ENCODE measurements around the gene DMBT1. TPM values are rescaled to one million over a fixed set of nuclear protein-coding genes. Genes with fewer than 3 reads are reported as not detected.
"Not testable (repeated sequence)": the region's sequence is repeated elsewhere in the genome, so short reads cannot be mapped to it uniquely, and the experiment has no call there.

Gene DMBT1
- total RNA-seq, 1 experiment from 2014 or later, result not detected

DNA sequence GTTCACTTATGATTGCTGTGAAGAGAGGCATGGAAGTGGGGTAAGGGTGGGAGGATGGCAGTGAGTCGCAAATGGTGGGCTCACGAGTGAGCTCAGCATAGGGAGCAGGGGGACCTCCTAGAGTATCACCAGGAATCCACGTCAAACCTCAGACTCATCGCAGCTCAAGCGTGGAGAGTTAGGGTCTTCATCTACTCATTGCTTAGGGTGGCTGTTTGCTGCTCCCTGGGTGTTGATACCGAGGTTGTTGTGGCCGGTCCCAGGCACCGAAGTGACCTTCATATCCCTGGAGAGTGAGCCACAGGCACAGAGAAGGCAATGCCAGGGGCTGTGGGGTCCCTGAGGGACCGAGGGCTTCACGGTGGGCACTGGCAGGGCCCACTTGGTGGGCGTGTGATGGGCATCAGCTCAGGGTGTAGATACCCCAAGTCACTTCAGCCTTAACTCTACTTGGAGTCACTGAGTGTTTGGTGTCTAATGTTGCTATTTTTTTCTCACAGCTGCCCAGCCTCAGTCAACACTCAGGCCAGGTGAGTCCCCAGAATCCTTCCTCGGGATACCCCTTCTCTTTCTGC lies 16.8 kb downstream of the DMBT1 start:
- no peak for DNase-seq (ENCODE audit: low spot score)

DNA sequence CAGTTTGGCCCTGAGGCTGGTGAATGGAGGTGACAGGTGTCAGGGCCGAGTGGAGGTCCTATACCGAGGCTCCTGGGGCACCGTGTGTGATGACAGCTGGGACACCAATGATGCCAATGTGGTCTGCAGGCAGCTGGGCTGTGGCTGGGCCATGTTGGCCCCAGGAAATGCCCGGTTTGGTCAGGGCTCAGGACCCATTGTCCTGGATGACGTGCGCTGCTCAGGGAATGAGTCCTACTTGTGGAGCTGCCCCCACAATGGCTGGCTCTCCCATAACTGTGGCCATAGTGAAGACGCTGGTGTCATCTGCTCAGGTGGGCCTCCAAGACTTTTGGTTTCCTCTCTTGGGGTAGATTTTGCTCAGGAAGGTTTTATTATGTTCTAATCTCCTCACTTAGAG lies 25.5 kb downstream of the DMBT1 start:
- not testable (repeated sequence) for DNase-seq (ENCODE audit: low spot score)

DNA sequence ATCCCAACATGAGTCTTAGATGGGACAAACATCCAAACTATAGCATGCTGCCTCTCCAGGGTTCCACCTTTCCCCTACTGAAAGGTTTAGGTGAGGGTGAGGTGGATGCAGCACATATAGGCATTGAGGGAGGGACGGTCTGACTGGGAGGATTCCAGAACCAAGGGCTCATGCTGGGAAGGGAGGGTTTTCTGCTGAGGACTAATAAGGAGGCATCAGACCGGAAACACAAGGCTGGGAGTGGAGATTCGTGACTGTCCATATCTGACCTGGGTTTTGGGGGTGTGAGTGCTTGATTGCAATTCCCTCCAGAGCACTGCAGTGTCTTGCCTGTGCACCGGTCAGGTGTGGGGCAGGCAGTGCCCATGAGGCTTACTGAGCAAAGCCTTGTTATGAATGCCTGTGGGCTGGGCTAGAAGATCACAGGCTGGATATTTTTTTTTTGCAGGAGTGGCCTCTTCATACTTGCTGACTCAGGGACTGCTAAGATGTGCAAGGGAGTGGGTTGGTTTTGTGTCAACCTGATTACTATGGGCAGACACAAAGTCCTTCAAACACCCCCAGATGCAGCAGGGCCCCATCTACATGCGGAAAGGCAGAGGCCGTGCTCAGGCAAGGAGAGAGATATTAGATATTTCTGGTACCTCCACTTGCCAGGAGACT lies 26.7 kb downstream of the DMBT1 start:
- no peak for DNase-seq (ENCODE audit: low spot score)

DNA sequence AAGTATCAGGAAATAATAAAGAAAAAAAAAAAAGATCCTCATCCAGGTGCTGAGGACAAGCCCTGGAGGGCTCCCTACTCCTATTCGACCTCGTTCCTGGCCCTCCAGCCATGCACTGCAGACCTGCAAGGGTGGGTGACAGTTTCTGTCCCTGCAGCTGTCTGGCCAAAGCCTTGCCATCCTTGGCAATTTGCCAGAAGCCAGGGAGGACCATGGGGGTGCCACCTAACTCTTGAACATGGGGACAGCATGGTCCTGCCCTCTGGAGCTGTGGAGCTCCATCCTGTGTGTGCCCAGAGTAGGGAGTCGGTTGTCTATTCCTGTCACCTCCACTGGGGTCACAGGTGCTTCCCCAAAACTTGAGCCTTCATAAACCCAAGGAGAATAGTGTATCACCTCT lies 27.8 kb downstream of the DMBT1 start:
- DNase-seq (ENCODE audit: low spot score), result no peak

DNA sequence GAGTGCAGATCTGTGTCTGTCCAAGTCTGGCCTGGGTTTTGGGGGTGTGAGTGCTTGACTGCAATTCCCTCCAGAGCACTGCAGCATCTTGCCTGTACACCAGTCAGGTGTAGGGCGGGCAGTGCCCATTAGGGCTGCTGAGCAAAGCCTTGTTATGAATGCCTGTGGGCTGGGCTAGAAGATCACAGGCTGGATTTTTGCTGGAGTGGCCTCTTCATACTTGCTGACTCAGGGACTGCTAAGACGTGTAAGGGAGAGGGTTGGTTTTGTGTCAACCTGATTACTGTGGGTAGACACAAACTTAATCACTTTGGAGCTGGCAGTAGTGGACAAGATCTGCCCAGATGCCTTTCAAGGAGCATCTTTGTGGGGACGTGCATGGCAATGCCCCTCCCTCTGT lies 29.6 kb downstream of the DMBT1 start:
- DNase-seq (ENCODE audit: low spot score), result no peak

DNA sequence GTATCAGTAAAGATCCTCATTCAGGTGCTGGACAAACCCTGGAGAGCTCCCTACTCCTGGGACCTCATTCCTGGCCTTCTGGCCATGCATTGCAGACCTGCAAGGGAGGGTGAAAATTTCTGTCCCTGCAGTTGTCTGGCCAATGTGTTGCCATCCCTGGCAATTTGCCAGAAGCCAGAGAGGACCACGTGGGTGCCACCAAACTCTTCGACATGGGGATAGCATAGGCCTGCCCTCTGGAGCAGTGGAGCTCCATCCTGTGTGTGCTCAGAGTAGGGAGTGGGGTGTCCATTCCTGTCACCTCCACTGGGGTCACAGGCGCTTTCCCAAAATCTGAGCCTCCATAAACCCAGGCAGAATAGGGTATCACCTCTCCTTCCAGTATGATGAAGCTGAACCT lies 31.2 kb downstream of the DMBT1 start:
- DNase-seq (ENCODE audit: low spot score), result no peak

DNA sequence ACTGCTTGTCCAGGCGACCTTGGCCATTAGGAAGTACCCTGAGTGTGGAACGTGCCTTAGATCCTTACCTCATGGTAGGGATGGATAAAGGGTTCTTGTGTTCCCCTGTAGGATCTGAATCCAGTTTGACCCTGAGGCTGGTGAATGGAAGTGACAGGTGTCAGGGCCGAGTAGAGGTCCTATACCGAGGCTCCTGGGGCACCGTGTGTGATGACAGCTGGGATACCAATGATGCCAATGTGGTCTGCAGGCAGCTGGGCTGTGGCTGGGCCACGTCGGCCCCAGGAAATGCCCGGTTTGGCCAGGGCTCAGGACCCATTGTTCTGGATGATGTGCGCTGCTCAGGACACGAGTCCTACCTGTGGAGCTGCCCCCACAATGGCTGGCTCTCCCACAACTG lies 31.6 kb downstream of the DMBT1 start:
- DNase-seq (ENCODE audit: low spot score), result no peak

DNA sequence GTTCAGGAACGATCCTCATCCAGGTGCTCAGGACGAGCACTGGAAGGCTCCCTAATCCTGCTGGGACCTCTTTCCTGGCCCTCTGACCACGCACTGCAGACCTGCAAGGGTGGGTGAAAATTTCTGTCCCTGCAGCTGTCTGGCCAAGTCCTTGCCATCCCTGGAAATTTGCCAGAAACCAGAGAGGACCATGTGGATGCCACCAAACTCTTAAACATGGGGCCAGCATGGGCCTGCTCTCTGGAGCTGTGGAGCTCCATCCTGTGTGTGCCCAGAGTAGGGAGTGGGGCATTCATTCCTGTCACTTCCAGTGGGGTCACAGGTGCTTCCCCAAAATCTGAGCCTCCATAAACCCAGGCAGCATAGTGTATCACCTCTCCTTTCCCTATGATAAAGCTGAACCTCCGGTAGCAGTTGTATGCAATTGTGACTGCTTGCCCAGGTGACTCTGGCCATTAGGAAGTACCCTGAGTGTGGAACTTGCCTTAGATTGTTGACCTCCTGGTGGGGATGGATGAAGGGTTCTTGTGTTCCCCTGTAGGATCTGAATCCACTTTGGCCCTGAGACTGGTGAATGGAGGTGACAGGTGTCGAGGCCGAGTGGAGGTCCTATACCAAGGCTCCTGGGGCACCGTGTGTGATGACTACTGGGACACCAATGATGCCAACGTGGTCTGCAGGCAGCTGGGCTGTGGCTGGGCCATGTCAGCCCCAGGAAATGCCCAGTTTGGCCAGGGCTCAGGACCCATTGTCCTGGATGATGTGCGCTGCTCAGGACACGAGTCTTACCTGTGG lies 57.1 kb downstream of the DMBT1 start:
- DNase-seq (ENCODE audit: low spot score), result no peak

DNA sequence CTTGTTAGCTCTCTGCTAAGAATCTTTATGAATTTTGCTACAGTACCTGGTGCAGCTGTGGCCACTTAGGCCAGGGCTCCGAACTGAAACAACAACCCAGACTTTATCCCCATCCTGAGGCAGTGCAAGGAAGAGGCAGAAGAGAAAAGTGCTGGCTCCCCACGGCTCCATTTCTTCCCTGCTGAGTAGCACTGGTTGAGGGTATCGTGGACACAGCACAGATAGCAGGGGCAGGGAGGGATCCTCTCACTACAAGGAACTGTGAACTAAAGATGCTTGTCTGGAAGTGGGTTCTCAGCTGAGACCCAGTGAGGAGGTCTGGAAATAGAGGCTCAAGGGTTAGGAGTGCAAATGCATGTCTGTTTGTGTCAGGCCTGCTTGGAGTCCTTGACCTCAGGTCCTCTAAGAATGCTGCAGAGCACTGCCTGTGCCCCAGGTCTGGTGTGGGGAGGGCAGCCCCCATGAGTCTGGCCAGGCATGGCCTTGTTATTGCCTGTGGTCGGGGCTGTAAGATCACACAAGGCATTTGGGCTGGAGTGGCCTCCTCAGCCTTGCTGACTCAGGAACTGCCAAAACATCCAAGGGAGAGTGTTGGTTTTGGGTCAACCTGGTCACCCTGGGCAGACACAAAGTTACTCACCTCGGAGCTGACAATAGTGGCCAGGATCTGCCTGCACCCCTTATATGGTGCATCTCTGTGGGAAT lies 58.1 kb downstream of the DMBT1 start:
- no peak for DNase-seq (ENCODE audit: low spot score)

DNA sequence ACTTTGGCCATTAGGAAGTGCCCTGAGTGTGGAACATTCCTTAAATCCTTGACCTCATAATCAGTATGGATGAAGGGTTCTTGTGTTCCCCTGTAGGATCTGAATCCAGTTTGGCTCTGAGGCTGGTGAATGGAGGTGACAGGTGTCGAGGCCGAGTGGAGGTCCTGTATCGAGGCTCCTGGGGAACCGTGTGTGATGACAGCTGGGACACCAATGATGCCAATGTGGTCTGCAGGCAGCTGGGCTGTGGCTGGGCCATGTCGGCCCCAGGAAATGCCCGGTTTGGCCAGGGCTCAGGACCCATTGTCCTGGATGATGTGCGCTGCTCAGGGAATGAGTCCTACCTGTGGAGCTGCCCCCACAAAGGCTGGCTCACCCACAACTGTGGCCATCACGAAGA lies 60.4 kb downstream of the DMBT1 start:
- not testable (repeated sequence) for DNase-seq (ENCODE audit: low spot score)

DNA sequence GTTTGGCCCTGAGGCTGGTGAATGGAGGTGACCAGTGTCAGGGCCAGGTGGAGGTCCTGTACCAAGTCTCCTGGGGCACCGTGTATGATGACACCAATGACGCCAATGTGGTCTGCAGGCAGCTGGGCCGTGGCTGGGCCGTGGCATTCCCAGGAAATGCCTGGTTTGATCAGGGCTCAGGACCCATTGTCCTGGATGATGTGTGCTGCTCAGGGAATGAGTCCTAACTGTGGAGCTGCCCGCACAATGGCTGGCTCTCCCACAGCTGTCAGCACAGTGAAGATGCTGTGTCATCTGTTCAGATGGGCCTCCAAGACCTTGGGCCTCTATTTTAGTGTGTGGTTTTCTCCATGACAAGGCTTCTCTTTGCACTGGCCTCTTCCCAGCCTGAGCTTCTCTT lies 64.0 kb downstream of the DMBT1 start:
- no peak for DNase-seq (ENCODE audit: low spot score)

DNA sequence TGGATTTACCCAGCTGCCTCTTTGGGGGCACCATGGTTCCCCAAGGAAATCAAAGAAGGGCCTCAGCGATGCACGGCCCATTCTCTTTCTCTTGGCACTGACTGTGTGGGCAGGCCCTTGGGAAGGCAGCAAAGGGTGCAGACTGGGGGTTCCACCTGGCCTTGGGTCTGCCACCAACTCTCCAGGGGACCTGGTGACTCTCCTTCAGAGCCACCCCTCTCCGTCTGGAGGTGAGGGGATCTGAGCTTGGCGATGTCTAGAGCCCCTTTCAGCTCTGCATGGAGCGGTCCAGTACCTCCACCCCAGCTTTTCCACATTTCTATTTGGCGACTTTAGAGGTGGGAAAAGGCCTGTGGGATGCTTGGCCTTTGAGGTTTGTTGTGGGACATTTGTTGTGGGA lies 70.0 kb downstream of the DMBT1 start:
- DNase-seq (ENCODE audit: low spot score), result no peak

DNA sequence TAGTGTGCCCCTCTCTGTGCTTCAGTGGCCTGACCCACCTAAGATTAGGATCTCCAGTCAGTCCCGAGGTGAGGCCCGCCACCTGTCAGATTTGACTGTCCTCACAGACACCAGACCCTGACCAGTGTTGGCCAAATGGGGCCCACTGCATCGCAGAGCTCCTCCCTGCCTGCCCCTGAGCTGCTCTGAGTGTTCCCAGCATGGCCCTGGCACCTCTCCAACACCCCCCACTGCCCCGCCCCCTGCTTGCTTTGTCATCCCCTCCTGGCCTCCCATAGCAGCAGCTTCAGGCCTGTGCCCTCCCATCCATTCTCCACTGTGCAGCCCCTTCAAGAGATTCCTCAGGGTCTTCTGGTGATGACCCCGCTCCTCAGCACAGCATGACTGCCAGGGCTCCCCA lies 71.5 kb downstream of the DMBT1 start:
- no peak for DNase-seq (ENCODE audit: low spot score)

DNA sequence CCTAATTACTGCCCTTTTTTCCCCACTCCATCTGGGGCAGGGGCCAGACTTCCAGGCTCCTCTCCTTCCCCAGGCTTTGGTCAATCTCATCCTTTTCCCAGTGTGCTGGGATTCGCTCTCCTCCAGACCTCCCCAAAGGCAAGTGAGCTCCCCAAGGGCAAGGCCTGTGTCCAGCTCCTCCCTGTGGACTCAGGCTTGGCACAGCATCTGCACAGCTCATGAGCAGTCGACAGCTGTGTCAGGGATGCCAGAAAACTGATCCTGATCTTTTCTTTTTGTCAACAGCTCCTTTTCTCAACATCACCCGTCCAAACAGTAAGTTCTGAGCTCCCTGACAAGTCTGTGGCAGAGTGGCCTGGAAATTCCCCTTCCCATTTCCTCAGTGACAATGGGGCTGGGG lies 72.0 kb downstream of the DMBT1 start:
- no peak for DNase-seq (ENCODE audit: low spot score)

DNA sequence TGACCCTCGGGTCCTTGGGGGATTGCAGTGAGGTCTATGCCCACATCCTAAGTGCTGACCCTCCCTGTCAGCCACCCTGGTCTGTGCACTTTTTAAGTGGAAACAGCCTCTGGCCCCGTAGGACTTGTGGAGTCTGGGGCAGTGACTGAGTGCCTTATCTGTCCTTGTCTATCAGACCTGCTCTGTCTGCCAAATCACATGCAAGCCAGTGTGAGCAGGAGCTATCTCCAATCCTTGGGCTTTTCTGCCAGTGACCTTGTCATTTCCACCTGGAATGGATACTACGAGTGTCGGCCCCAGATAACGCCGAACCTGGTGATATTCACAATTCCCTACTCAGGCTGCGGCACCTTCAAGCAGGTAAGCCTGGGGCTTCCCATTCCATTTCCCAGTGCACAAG lies 76.4 kb downstream of the DMBT1 start:
- DNase-seq (ENCODE audit: low spot score), result no peak

DNA sequence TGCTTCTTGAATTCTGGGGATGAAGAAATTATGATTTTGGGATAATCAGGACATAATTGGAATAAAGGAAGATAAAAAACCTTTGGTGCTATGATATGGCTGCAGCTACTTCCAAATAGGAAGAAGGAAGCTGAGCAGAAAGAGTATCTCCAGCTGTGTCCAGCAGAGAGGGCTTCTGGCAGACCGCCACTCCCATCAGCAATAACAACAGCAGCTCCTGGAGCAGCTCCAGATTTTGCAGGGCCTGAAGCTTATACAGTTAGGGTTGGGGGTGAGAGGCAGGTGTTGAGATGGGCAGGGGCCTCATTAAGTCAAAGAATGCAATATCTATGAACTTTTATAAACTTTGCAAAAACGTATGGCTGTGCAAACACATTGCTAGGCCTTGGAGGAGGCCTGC lies 76.8 kb downstream of the DMBT1 start:
- no peak for DNase-seq (ENCODE audit: low spot score)

DNA sequence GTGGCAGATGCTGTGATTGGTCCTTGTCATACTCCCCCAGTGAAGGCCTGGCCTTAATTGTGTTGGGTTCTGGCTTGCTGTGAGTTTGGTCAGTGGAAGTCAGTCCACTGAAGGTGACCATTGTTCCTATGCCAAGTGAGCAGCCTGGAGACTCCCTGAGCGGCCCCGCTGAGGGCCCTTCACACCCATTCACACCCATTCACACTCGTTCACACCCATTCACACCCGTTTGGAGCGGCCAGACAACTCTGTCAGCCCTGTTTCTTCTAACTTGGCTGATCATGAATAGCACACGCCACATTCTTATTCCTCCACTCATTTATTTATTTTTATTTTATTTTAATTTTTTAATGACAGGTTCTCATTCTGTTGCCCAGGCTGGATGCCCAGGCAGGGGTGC lies 77.6 kb downstream of the DMBT1 start:
- no peak for DNase-seq (ENCODE audit: low spot score)

DNA sequence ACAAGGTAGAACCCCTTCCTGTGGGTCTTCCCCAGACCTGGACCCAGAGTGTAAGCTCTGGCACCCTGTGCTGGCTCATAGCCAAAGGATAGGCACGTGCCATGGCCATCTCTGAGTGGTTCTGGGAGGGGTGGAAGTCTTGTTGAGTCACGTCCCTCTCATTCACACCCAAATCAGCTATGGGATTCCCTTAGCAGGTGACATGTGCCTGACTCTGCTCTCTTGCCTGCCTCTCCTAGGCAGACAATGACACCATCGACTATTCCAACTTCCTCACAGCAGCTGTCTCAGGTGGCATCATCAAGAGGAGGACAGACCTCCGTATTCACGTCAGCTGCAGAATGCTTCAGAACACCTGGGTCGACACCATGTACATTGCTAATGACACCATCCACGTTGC lies 79.2 kb downstream of the DMBT1 start:
- DNase-seq (ENCODE audit: low spot score), result no peak

DNA sequence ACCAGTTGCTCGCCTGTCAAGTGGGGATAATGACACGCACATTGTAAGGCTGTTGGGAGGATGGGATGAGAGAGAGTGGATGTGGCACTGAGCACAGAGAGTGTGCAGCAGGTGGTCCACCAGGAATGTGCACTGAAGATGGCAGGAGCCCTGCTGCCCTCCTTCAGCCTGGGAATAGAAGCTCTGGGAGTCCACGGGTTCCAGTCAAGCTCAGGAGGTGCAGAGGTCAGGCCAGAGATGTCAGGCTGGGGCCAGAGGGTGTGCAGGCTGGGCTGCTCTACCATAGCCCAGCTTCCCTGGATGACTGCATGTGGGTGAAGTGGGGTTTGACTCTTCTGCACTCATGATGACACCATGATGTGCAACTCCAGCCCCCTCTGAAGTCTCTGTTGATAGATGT lies 80.4 kb downstream of the DMBT1 start:
- DNase-seq (ENCODE audit: low spot score), result no peak

DNA sequence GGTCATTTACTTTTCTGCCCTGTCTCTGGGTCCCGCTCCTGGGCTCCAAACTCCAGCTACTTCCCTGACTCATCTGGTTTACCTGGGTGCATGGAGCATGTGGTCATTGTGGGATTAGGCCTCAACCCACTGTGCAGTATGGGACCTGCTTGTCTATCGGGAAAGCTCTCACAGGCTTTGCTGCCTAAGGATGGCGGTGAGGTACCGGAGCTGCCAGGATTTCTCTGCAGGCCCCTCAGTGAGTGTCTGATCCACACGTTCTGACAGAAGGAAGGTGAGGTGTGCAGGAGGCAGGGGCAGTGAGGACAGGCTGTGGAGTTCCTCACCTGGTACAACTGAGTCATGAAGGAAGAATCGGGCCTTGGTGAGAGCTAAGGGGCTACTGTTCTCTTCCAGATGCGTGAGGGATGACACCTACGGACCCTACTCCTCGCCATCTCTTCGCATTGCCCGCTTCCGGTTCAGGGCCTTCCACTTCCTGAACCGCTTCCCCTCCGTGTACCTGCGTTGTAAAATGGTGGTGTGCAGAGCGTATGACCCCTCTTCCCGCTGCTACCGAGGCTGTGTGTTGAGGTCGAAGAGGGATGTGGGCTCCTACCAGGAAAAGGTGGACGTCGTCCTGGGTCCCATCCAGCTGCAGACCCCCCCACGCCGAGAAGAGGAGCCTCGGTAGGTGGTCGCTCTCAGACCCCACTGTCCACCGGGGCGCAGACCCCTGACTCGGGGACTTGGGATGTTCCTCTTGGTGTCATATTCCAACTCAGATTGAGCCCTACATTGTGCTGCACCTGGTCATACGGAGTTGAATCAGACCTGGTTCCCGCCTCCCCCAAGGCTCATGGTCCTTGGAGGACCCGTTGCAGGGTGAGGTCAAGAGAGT lies 82.4 kb downstream of the DMBT1 start:
- no peak for DNase-seq (ENCODE audit: low spot score)

DNA sequence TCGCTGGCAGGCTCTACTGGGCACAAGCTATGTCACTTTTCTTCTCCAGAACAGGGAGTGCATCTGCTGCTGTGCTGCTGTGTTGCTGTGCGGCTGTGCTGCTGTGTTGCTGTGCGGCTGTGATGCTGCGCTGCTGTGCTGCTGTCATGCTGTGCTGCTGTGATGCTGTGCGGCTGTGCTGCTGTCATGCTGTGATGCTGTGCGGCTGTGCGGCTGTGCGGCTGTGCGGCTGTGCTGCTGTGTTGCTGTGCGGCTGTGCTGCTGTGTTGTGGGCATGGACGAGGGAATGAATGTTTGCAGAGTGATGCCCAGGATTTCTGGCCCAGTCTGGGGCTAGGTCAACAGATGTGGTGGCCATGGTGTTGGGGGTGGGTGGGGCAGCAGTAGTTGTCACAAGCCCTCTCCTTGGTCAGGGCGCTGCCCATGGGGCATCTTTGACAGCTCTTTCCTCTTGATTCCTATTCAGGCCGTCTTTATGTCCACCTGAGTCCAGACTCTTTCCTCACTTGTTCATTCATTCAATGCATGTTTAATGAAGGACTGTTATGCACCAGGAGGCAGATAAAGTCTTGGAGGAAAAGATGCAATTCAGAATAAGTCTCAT lies 83.5 kb downstream of the DMBT1 start:
- DNase-seq (ENCODE audit: low spot score), result no peak

Data from H4 (cell line).